ENCODE measurements around the gene OR52I2.

GRCh38 chr11:4626207-4627099, 44.9 kb downstream of the OR52I2 start:
- TF ChIP-seq POLR2A (IDR thresholded peaks at IDR 0.05; ENCODE audit: low read depth, low read length) (no peak), POLR2AphosphoS5 (IDR thresholded peaks at IDR 0.05; ENCODE audit: low read depth, low read length) (no peak), TAF1 (IDR thresholded peaks at IDR 0.05; ENCODE audit: low read depth, low read length) (no peak), SPI1 (IDR thresholded peaks at IDR 0.05; ENCODE audit: low read depth, low read length) (no peak)
